ENCODE data around the gene MED13. TPM values are rescaled to one million over a fixed set of nuclear protein-coding genes. Genes with fewer than 3 reads are reported as not detected.
"Not testable (repeated sequence)": the region's sequence is repeated elsewhere in the genome, so short reads cannot be mapped to it uniquely, and the experiment has no call there.

Gene MED13
- total RNA-seq, 1 experiment from 2014 or later: 77.6 TPM

DNA sequence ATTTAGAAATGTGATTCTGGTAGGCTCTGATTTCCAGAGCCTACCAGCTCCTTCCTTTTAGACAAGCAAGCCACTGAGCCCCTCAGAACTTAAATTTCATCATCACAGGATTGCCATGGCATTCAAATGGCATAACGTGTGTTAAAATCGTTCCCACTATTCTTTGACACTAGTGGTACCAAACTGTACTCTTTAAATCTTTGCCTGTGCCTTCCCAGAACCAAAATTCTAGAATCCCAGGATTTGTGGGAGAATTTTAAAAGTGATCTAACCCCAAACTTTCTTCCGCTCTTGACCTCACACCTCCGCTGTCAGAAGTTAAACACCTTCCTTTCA, 137.0 kb downstream of the MED13 start:
- Histone ChIP-seq H3K27me3 (replicated peaks; ENCODE audit: control insufficient read depth, insufficient read depth, low read length) (no peaks in the 10 kb centered on the region), H3K9me3 (no peaks in the 10 kb centered on the region), H3K36me3 (ENCODE audit: control insufficient read depth, insufficient read depth, low read length) (no peaks in the 10 kb centered on the region), H3K4me1 (no peaks in the 10 kb centered on the region), H3K4me3 (ENCODE audit: low read depth, low read length) (peak overlapping the region; percentile 67)
- no peak for DNase-seq
- Mint-ChIP-seq H3K4me3 (ENCODE audit: unreplicated experiment) (peak overlapping the region; percentile 97), H3K27ac (ENCODE audit: unreplicated experiment) (peak overlapping the region; percentile 94), H3K9me3 (ENCODE audit: unreplicated experiment) (no peaks in the 10 kb centered on the region), H3K4me1 (ENCODE audit: low read depth, unreplicated experiment) (no peaks in the 10 kb centered on the region), H3K27me3 (ENCODE audit: insufficient read depth, unreplicated experiment) (no peaks in the 10 kb centered on the region), H3K36me3 (ENCODE audit: insufficient read depth, unreplicated experiment) (peaks cover 24% of the 10 kb centered on the region)
- TSS peak; percentile 47 for BruUV-seq (replicated peaks)
- intact Hi-C loops (cut with micrococcal nuclease; ENCODE audit: unreplicated experiment): loop anchor here (5.0 to 10.0 kb wide), 3 partner anchors 66 to 291 kb away; partner anchors contain the start of genes BRIP1 and MED13
- POLR2A ChIA-PET: interaction anchor here (0.7 kb wide), 1 partner anchor 10 kb away, joined by 3 read pairs; no protein-coding TSS in a partner anchor
- CTCF ChIA-PET: no interaction called here
- TF ChIP-seq, protein P1, sequence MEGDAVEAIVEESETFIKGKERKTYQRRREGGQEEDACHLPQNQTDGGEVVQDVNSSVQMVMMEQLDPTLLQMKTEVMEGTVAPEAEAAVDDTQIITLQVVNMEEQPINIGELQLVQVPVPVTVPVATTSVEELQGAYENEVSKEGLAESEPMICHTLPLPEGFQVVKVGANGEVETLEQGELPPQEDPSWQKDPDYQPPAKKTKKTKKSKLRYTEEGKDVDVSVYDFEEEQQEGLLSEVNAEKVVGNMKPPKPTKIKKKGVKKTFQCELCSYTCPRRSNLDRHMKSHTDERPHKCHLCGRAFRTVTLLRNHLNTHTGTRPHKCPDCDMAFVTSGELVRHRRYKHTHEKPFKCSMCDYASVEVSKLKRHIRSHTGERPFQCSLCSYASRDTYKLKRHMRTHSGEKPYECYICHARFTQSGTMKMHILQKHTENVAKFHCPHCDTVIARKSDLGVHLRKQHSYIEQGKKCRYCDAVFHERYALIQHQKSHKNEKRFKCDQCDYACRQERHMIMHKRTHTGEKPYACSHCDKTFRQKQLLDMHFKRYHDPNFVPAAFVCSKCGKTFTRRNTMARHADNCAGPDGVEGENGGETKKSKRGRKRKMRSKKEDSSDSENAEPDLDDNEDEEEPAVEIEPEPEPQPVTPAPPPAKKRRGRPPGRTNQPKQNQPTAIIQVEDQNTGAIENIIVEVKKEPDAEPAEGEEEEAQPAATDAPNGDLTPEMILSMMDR (IDR thresholded peaks at IDR 0.05; ENCODE audit: insufficient read depth in 1 of 2, low read depth in 1 of 2, low read length in 1 of 2, severe bottlenecking in 1 of 2, unreplicated experiment in 1 of 2): no peak

DNA sequence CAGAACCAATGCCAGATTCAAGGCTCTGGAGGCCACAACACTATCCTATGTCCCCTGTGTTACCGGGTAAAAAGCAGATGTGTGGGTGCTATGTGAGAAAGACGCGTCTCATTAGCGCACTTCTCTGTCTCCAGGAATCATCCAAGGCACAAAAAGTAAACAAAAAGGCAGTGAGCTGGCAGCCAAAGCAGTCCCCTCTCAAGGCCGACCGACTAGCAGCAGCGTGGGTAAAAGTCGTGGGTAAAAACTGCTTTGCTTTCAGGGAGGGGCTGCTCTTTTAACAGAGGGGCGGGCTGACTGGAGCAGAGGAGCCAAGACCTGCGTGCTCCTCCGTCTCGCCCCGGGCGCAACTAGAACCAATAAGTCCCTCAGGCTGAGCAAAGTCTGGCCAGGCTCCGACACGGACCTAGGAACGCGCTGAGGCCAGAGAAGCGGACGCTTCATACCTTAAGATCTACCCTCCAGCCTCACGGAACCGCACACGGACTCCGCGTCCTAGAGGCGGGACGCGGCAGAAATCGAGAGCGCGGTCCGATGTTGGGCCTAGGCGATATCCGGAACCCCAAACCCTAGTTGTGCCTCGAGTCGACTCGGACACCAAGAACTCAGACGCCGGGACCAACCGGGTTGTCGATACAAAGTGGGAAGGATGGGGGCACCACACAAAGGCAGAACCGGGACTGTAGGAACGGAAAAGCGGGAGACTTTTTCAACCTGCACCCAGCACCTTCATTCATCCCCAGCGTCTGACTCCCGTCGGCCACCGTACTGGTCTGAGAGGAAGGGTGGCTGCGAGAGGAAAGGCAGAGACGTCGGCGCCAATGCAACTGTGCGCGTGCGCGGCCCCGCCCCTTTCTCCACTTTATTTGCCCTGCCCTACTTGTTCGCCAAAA, 137.6 kb downstream of the MED13 start, which contains the start of gene INTS2:
Gene INTS2, minus strand, starts transcription at position 775 of the 893 bp plus-strand sequence. CDS start 1,338 bp downstream, outside the sequence.
- POLR2A ChIA-PET: interaction anchor here (0.7 kb wide), 1 partner anchor 11 kb away, joined by 3 read pairs; no protein-coding TSS in a partner anchor
- CTCF ChIA-PET: no interaction called here
- BruUV-seq (replicated peaks): TSS peak; percentile 86

DNA sequence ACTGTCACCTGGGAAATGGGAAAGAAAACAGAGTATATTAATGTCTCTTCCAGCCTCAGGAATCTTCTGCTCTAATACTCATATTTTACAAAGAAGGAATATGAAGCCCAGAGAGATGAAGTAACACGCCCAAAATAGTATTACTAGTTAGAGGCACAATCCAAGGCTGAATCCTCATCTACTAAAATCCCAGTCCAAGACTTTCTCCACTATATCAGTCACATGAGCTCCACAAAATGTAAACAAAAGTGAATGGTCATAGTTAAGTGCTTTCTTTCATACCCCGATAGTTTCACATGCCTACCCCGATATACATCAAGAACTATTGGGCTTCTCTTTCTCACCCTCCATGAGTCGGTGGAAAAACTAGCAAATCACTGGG, 138.3 kb downstream of the MED13 start:
- no peaks in the 10 kb centered on the region for H3K4me1 ChIP-seq
- intact Hi-C loops (cut with micrococcal nuclease; ENCODE audit: unreplicated experiment): loop anchor here (5.0 to 10.0 kb wide), 3 partner anchors 65 to 290 kb away; partner anchors contain the start of genes BRIP1 and MED13
- H3K27ac Mint-ChIP-seq (ENCODE audit: unreplicated experiment): peak overlapping the region; percentile 94
- CTCF ChIA-PET: no interaction called here
- no peaks in the 10 kb centered on the region for H3K27me3 ChIP-seq (replicated peaks; ENCODE audit: control insufficient read depth, insufficient read depth, low read length)
- no peaks in the 10 kb centered on the region for H3K9me3 Mint-ChIP-seq (ENCODE audit: unreplicated experiment)
- H3K36me3 ChIP-seq (ENCODE audit: control insufficient read depth, insufficient read depth, low read length): no peaks in the 10 kb centered on the region
- DNase-seq: no peak
- no peaks in the 10 kb centered on the region for H3K4me1 Mint-ChIP-seq (ENCODE audit: low read depth, unreplicated experiment)
- H3K36me3 Mint-ChIP-seq (ENCODE audit: insufficient read depth, unreplicated experiment): peaks cover 31% of the 10 kb centered on the region
- BruUV-seq (replicated peaks): no TSS peak
- peak overlapping the region; percentile 97 for H3K4me3 Mint-ChIP-seq (ENCODE audit: unreplicated experiment)
- POLR2A ChIA-PET: no interaction called here
- no peaks in the 10 kb centered on the region for H3K27me3 Mint-ChIP-seq (ENCODE audit: insufficient read depth, unreplicated experiment)
- H3K9me3 ChIP-seq: no peaks in the 10 kb centered on the region
- TF ChIP-seq, protein P1 (IDR thresholded peaks at IDR 0.05; ENCODE audit: insufficient read depth in 1 of 2, low read depth in 1 of 2, low read length in 1 of 2, severe bottlenecking in 1 of 2, unreplicated experiment in 1 of 2): no peak
- H3K4me3 ChIP-seq (ENCODE audit: low read depth, low read length): peak overlapping the region; percentile 67

More for the DNA sequence above, 137.6 kb downstream of the MED13 start, which contains the start of gene INTS2:
- no peaks in the 10 kb centered on the region for H3K36me3 ChIP-seq (ENCODE audit: control insufficient read depth, insufficient read depth, low read length)
- H3K4me3 ChIP-seq (ENCODE audit: low read depth, low read length): peak within 1 kb of the TSS; percentile 67
- H3K27me3 ChIP-seq (replicated peaks; ENCODE audit: control insufficient read depth, insufficient read depth, low read length): no peaks in the 10 kb centered on the region
- Mint-ChIP-seq H3K27ac (ENCODE audit: unreplicated experiment) (peak within 1 kb of the TSS; percentile 94), H3K4me1 (ENCODE audit: low read depth, unreplicated experiment) (no peaks in the 10 kb centered on the region), H3K4me3 (ENCODE audit: unreplicated experiment) (peak within 1 kb of the TSS; percentile 97), H3K27me3 (ENCODE audit: insufficient read depth, unreplicated experiment) (no peaks in the 10 kb centered on the region), H3K9me3 (ENCODE audit: unreplicated experiment) (no peaks in the 10 kb centered on the region), H3K36me3 (ENCODE audit: insufficient read depth, unreplicated experiment) (peaks cover 29% of the 10 kb centered on the region)
- DNase-seq: peak; percentile 95 to 97
- TF ChIP-seq, protein P1 (IDR thresholded peaks at IDR 0.05; ENCODE audit: insufficient read depth in 1 of 2, low read depth in 1 of 2, low read length in 1 of 2, severe bottlenecking in 1 of 2, unreplicated experiment in 1 of 2): no peak
- no peaks in the 10 kb centered on the region for H3K4me1 ChIP-seq
- no peaks in the 10 kb centered on the region for H3K9me3 ChIP-seq
- intact Hi-C loops (cut with micrococcal nuclease; ENCODE audit: unreplicated experiment): loop anchor here (5.0 to 10.0 kb wide), 3 partner anchors 65 to 290 kb away; partner anchors contain the start of genes BRIP1 and MED13

DNA sequence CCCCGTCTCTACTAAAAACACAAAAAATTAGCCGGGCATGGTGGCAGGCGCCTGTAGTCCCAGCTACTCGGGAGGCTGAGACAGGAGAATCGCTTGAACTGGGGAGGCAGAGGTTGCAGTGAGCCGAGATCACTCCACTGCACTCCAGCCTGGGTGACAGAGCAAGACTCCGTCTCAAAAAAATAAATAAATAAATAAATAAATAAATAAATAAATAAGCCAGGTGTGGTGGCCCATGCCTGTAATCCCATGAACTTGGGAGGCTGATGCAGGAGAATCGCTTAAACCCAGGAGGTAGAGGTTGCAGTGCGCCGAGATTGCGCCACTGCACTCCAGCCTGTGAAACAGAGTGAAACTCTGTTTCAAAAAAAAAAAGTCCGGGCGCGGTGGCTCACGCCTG, 149.9 kb downstream of the MED13 start:
- H3K27me3 ChIP-seq (replicated peaks; ENCODE audit: control insufficient read depth, insufficient read depth, low read length); H3K4me3 Mint-ChIP-seq (ENCODE audit: unreplicated experiment); H3K4me1 Mint-ChIP-seq (ENCODE audit: low read depth, unreplicated experiment); H3K4me1 ChIP-seq; H3K9me3 ChIP-seq; DNase-seq; H3K27ac Mint-ChIP-seq (ENCODE audit: unreplicated experiment); BruUV-seq (replicated peaks); H3K4me3 ChIP-seq (ENCODE audit: low read depth, low read length); H3K9me3 Mint-ChIP-seq (ENCODE audit: unreplicated experiment); intact Hi-C loops (cut with micrococcal nuclease; ENCODE audit: unreplicated experiment); POLR2A ChIA-PET; CTCF ChIA-PET; H3K36me3 ChIP-seq (ENCODE audit: control insufficient read depth, insufficient read depth, low read length); H3K27me3 Mint-ChIP-seq (ENCODE audit: insufficient read depth, unreplicated experiment): not testable (repeated sequence)
- H3K36me3 Mint-ChIP-seq (ENCODE audit: insufficient read depth, unreplicated experiment): peaks cover 42% of the 10 kb centered on the region

Data from Caco-2 (cell line).